B cell (primary cell): ENCODE data around the gene NBR1. TPM values are rescaled to one million over a fixed set of nuclear protein-coding genes. Genes with fewer than 3 reads are reported as not detected.
"Not testable (repeated sequence)": the region's sequence is repeated elsewhere in the genome, so short reads cannot be mapped to it uniquely, and the experiment has no call there.

Experiments
- ATAC-seq: fragments of 200-7000 bp; cut with Tn5 transposase; one replicate; pipeline ENCODE4 v1.10.0; 2021; ENCODE audit warnings: low read depth, mild to moderate bottlenecking, moderate number of reproducible peaks, moderate library complexity
- CTCF ChIA-PET: fragments of 350-600 bp; sonication (Branson Sonifier 250); formaldehyde crosslinking; loops from one replicate; lab custom pipeline; 2021; ENCODE audit warnings: antibody characterized with exemption, inconsistent platforms; lab: Charles Lee
- POLR2A ChIA-PET: fragments of 350-600 bp; sonication (Branson Sonifier 250); formaldehyde crosslinking; loops from one replicate; lab custom pipeline; 2021; ENCODE audit warnings: antibody characterized with exemption; lab: Charles Lee
- DNase-seq: peaks from one replicate; pipeline ENCODE4 v3.0.0; 2013
- H2AFZ ChIP-seq: 2 replicates; pipeline ENCODE4 v1.6.1; 2012; ENCODE audit warnings: mild to moderate bottlenecking, low read depth, low read length; ENCODE audit not compliant: insufficient read depth, poor library complexity, severe bottlenecking
- H3K27ac ChIP-seq, 2 donors: 1 replicate in 1 of 2; 2 replicates in 1 of 2; pipeline ENCODE4 v1.5.1; 2012 to 2013; ENCODE audit warnings: low read length in 2 of 2, mild to moderate bottlenecking in 2 of 2, moderate library complexity in 1 of 2
- H3K27me3 ChIP-seq, 4 experiments: fragments of 200-600 bp in 1 of 4; sonication (generic) in 1 of 4; replicated peaks in 1 of 4; 1 replicate in 2 of 4; 2 replicates in 2 of 4; pipeline versions ENCODE4 v1.6.1 to v1.7.0; 2013 to 2016; ENCODE audit warnings: low read length in 3 of 4, mild to moderate bottlenecking in 2 of 4, mixed read lengths in 1 of 4, moderate library complexity in 1 of 4; ENCODE audit not compliant: insufficient read depth in 4 of 4, control insufficient read depth in 3 of 4; ENCODE audit errors: control extremely low read depth in 1 of 4
- H3K36me3 ChIP-seq, 2 experiments: replicated peaks in 1 of 2; 1 replicate in 1 of 2; 2 replicates in 1 of 2; pipeline versions ENCODE4 v1.6.1 to v1.7.1; 2013; ENCODE audit warnings: low read length in 1 of 2; ENCODE audit not compliant: insufficient read depth in 2 of 2, control insufficient read depth in 1 of 2; ENCODE audit errors: control extremely low read depth in 1 of 2, extremely low read depth in 1 of 2
- H3K4me1 ChIP-seq, 2 donors: fragments of 200-600 bp in 1 of 2; sonication (generic) in 1 of 2; 1 replicate in 1 of 2; 2 replicates in 1 of 2; pipeline versions ENCODE4 v1.5.1 to v1.6.1; 2013 to 2017; ENCODE audit warnings: low read length in 2 of 2; ENCODE audit not compliant: control insufficient read depth in 2 of 2, insufficient read depth in 2 of 2
- H3K4me2 ChIP-seq: replicated peaks from 2 replicates; pipeline ENCODE3; 2012; ENCODE audit warnings: mild to moderate bottlenecking, low read depth, low read length; ENCODE audit not compliant: poor library complexity, severe bottlenecking
- H3K4me3 ChIP-seq, 5 experiments: fragments of 200-600 bp in 1 of 5; sonication (generic) in 1 of 5; 1 replicate in 3 of 5; 2 replicates in 2 of 5; pipeline versions ENCODE4 v1.5.1 to v1.7.0; 2011 to 2016; ENCODE audit warnings: low read length in 4 of 5, mild to moderate bottlenecking in 4 of 5, low read depth in 2 of 5, control low read depth in 1 of 5, moderate library complexity in 1 of 5; ENCODE audit not compliant: insufficient read depth in 1 of 5; ENCODE audit errors: control extremely low read depth in 1 of 5, extremely low read depth in 1 of 5
- H3K79me2 ChIP-seq: fragments of 200-600 bp; sonication (generic); one replicate; pipeline ENCODE4 v1.6.0; 2016; ENCODE audit warnings: low read length; ENCODE audit not compliant: control insufficient read depth, insufficient read depth
- H3K9ac ChIP-seq: fragments of 200-600 bp; sonication (generic); 2 replicates; pipeline ENCODE4 v1.6.1; 2017; ENCODE audit warnings: mild to moderate bottlenecking, low read length, moderate library complexity
- H3K9me3 ChIP-seq, 3 donors: one replicate each; pipeline versions ENCODE4 v1.6.1 to v1.7.1; 2013; ENCODE audit warnings: low read length in 2 of 3; ENCODE audit not compliant: control insufficient read depth in 2 of 3, insufficient read depth in 1 of 3; ENCODE audit errors: control extremely low read depth in 1 of 3
- H4K20me1 ChIP-seq: 2 replicates; pipeline ENCODE4 v1.6.0; 2012; ENCODE audit warnings: mild to moderate bottlenecking, low read length; ENCODE audit not compliant: insufficient read depth, control insufficient read depth, poor library complexity, severe bottlenecking
- H3K27ac Mint-ChIP-seq: one replicate; pipeline ENCODE4 v1.8.0; 2021; ENCODE audit warnings: mixed read lengths
- H3K27me3 Mint-ChIP-seq: one replicate; pipeline ENCODE4 v1.8.0; 2021; ENCODE audit warnings: mixed read lengths
- H3K4me1 Mint-ChIP-seq: one replicate; pipeline ENCODE4 v1.8.0; 2021; ENCODE audit warnings: mixed read lengths
- H3K4me3 Mint-ChIP-seq: one replicate; pipeline ENCODE4 v1.8.0; 2021; ENCODE audit warnings: mixed read lengths
- H3K9me3 Mint-ChIP-seq: one replicate; pipeline ENCODE4 v1.8.0; 2022; ENCODE audit warnings: mixed read lengths; ENCODE audit not compliant: insufficient read depth
- EZH2 ChIP-seq: IDR thresholded peaks from 2 replicates; pipeline ENCODE4 v1.6.1; 2012; ENCODE audit warnings: borderline replicate concordance, low read depth, mild to moderate bottlenecking, moderate library complexity, low read length; ENCODE audit not compliant: insufficient read depth, poor library complexity, severe bottlenecking
- WGBS: methylation state at CpG from one replicate; pipeline ENCODE4 v1.1.5; 2013; ENCODE audit warnings: missing lambda C conversion rate; ENCODE audit not compliant: insufficient coverage; 5-methylcytosine and 5-hydroxymethylcytosine counted together
- intact Hi-C: fragments of 100-400 bp; cut with micrococcal nuclease; formaldehyde crosslinking; loops from one replicate; pipeline ENCODE4 v1.10.0; 2022
- polyA plus RNA-seq: library from polyadenylated mRNA; depleted of rRNA; stranded (reverse); fragments of >200 nt; gene quantifications from 2 replicates; pipeline ENCODE4 v1.2.3, GENCODE V29; 2012
- total RNA-seq, 2 donors: library from RNA; stranded (reverse); fragments of 120-200 nt in 1 of 2; gene quantifications; 1 replicate in 1 of 2; 2 replicates in 1 of 2; pipeline versions ENCODE4 v1.2.3 to v1.2.4, GENCODE V29; 2013 to 2022
- TF ChIP-seq, protein P1 (sequence below): fragments of 200-600 bp; IDR thresholded peaks from one replicate; pipeline ENCODE4 v1.8.0; 2022; ENCODE audit warnings: antibody characterized with exemption, mild to moderate bottlenecking

Gene NBR1
- total and polyA plus RNA-seq, 2 donors (not counting 1 experiment from before 2014, with no cell fraction given) = 18.8 to 43.9 TPM

DNA sequence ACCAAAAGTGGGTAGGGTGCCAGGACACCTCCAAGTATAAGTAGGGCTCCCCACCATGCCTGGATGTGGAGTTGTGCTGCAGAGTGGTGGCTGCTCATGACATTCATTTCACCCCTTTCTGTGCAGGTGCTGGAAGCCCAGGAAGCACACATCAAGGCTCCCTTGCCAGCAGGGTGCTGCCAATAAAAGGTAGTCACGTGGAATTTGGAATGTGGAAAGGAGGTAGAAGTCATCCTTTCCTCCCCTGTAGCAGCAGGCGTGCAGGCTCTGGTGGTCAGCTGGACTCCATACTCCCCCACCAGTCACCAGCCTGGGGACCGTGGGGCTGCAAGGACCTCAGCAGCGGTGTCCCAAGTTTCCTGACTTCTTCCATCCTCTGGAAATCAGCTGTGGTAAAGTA lies 32.5 kb upstream of the NBR1 start:
- H3K4me2 ChIP-seq, H3K27me3 Mint-ChIP-seq, ATAC-seq, H3K36me3 ChIP-seq, H2AFZ ChIP-seq, H3K27ac ChIP-seq, H3K9me3 Mint-ChIP-seq, POLR2A ChIA-PET, H3K9ac ChIP-seq, CTCF ChIA-PET, H3K4me1 ChIP-seq, H4K20me1 ChIP-seq, H3K27ac Mint-ChIP-seq, H3K27me3 ChIP-seq, H3K9me3 ChIP-seq, DNase-seq, H3K4me3 Mint-ChIP-seq, intact Hi-C loops, H3K4me3 ChIP-seq, H3K79me2 ChIP-seq: not testable (repeated sequence)
- peaks cover 13% of the 10 kb centered on the region for H3K4me1 Mint-ChIP-seq
- 96% methylated on average over 3 of the region's 4 CpGs for WGBS

DNA sequence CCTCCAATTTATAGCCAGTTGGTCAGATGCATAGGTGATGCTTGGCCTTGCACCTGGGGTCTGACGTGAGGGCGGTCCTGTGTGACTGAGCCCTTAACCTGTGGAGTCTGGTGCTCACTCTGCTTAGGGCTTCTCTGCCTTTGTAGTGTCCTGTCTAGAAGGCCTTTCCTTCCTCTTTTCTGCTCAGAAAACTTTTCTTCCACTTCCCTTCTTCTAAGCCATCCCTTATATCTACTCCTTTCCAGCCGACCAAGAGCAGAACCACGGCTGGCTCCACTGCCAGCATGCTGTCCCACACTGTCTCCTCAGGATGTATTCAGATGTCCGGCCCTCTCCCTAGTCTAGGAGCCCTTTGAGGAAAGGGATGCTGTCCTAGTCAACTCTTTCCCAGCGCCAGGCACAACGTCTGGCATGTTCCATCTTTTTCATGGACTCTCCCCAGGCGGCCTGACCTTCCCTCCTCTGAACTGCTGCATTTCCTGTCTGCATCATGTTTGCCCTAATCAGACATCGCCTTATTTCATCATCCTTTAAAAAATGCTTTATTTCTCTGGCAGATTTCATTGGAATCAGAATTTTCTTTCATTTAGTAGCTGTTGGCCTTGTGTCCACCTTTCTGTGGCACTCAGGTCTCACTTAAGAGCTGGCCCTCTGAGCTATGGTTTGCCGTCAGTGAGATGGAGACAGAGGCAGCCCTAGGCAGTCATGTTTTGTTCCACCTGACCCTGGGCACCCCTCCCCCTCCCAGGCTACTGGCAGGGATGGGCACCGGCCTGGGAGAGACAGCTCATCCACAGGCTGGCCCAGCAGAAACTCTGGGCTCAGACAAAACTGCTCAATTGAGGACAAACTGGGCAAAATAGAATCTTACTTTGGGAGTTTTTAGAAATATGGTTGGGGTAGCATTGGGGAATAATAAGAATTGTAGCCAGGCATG lies 30.4 kb upstream of the NBR1 start:
- WGBS = 84% methylated on average over 10 of the region's 11 CpGs
- Histone ChIP-seq H3K9me3 (no peaks in the 10 kb centered on the region), H2AFZ (no peak overlapping the region), H3K4me2 (no peak overlapping the region), H3K79me2 (no peaks in the 10 kb centered on the region), H3K36me3 (peaks cover 1 to 3% of the 10 kb centered on the region in 2 experiments), H3K4me1 (peaks cover 0 to 5% of the 10 kb centered on the region in 2 donors), H3K27ac (no peak overlapping the region), H3K9ac (no peak overlapping the region), H3K4me3 (no peak overlapping the region), H3K27me3 (no peaks in the 10 kb centered on the region), H4K20me1 (no peaks in the 10 kb centered on the region)
- no peak for DNase-seq
- ChIA-PET POLR2A (interaction anchor here (1.0 kb wide), 1 partner anchor 11 kb away, joined by 3 read pairs; no protein-coding TSS in a partner anchor), CTCF (no interaction called here)
- Mint-ChIP-seq H3K9me3 (no peaks in the 10 kb centered on the region), H3K27ac (no peak overlapping the region), H3K27me3 (no peaks in the 10 kb centered on the region), H3K4me1 (peaks cover 13% of the 10 kb centered on the region), H3K4me3 (no peak overlapping the region)
- ATAC-seq = no peak
- TF ChIP-seq, protein P1, sequence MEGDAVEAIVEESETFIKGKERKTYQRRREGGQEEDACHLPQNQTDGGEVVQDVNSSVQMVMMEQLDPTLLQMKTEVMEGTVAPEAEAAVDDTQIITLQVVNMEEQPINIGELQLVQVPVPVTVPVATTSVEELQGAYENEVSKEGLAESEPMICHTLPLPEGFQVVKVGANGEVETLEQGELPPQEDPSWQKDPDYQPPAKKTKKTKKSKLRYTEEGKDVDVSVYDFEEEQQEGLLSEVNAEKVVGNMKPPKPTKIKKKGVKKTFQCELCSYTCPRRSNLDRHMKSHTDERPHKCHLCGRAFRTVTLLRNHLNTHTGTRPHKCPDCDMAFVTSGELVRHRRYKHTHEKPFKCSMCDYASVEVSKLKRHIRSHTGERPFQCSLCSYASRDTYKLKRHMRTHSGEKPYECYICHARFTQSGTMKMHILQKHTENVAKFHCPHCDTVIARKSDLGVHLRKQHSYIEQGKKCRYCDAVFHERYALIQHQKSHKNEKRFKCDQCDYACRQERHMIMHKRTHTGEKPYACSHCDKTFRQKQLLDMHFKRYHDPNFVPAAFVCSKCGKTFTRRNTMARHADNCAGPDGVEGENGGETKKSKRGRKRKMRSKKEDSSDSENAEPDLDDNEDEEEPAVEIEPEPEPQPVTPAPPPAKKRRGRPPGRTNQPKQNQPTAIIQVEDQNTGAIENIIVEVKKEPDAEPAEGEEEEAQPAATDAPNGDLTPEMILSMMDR = no peak
- TF ChIP-seq EZH2 = no peak
- intact Hi-C loops = no loop called here
